WTC11 (cell line): ENCODE results near the gene FGD3.

Experiments
- CREM ChIP-seq: sonication (generic); formaldehyde crosslinking; IDR thresholded peaks from 2 replicates; pipeline ENCODE4 v1.8.1; 2022; ENCODE audit warnings: mild to moderate bottlenecking, missing genetic modification reagents, moderate library complexity
- SMAD3 ChIP-seq: sonication (generic); formaldehyde crosslinking; IDR thresholded peaks from 2 replicates; pipeline ENCODE4 v1.8.0; 2022; ENCODE audit warnings: missing genetic modification reagents, mild to moderate bottlenecking, borderline replicate concordance
- TEAD4 ChIP-seq: sonication (generic); formaldehyde crosslinking; IDR thresholded peaks from 2 replicates; pipeline ENCODE4 v1.8.0; 2022; ENCODE audit warnings: mild to moderate bottlenecking, missing genetic modification reagents
- ZNF263 ChIP-seq: sonication (generic); formaldehyde crosslinking; IDR thresholded peaks from 2 replicates; pipeline ENCODE4 v1.8.1; 2022; ENCODE audit warnings: low read depth, mild to moderate bottlenecking, moderate library complexity, missing genetic modification reagents
- TF ChIP-seq, protein P1 (sequence below): fragments of 200-600 bp; IDR thresholded peaks from 2 replicates; pipeline ENCODE4 v1.8.0; 2022; ENCODE audit warnings: antibody characterized with exemption
- TF ChIP-seq, protein P2 (sequence below): sonication (generic); formaldehyde crosslinking; conservative IDR thresholded peaks from 2 replicates; pipeline ENCODE4 v1.8.1; 2023; ENCODE audit warnings: mild to moderate bottlenecking, low read depth, missing genetic modification reagents, moderate library complexity
- TF ChIP-seq, protein P3 (sequence below): sonication (generic); formaldehyde crosslinking; IDR thresholded peaks from 2 replicates; pipeline ENCODE4 v1.8.1; 2023; ENCODE audit warnings: mild to moderate bottlenecking, missing genetic modification reagents, moderate library complexity
- TF ChIP-seq, protein P4 (sequence below): sonication (generic); formaldehyde crosslinking; IDR thresholded peaks from 2 replicates; pipeline ENCODE4 v1.8.1; 2022; ENCODE audit warnings: low read depth, missing genetic modification reagents, borderline replicate concordance
- TF ChIP-seq, protein P5 (sequence below): sonication (generic); formaldehyde crosslinking; IDR thresholded peaks from 2 replicates; pipeline ENCODE4 v1.8.0; 2022; ENCODE audit warnings: mild to moderate bottlenecking, missing genetic modification reagents
- TF ChIP-seq, protein P6 (sequence below): sonication (generic); formaldehyde crosslinking; IDR thresholded peaks from 2 replicates; pipeline ENCODE4 v1.8.0; 2023; ENCODE audit warnings: missing genetic modification reagents, mild to moderate bottlenecking, borderline replicate concordance
- TF ChIP-seq, protein P7 (sequence below): sonication (generic); formaldehyde crosslinking; IDR thresholded peaks from 2 replicates; pipeline ENCODE4 v1.8.0; 2022; ENCODE audit warnings: mild to moderate bottlenecking, missing genetic modification reagents

DNA sequence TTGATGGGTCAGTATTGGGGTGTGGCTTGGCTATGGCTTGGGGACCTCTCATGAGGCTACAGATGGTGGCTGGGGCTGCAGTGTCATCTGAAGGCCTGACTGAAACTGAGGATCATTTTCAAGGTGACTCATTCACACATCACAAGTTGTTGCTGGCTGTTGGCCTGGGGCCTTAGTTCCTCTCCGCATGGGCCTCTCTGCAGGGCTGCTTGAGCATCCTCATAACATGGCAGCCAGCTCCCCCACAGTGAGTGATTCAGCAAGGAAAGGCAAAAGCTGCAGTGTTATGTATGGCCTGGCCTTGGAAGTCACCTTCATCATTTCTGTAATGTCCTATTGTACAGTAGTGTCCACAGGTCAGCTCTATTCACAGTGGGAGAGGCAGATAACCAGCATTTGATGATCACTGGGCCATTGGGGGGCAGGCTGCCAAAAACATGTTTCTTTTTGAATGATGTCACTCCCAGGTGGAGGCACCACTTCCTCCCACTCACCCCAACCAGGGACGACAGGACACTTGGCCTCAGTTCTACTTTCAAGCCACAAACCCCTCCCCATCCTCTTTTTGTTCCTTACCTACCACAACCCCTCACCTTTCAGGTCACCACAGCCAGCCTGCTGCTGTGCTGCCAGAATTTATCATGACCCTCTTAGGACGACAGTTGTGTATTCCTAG, 14.4 kb downstream of the FGD3 start:
- TF ChIP-seq SMAD3 (no peak), CREM (CRISPR knock-in tag) (no peak), ZNF263 (CRISPR knock-in tag) (no peak), TEAD4 (CRISPR knock-in tag) (no peak)
- TF ChIP-seq, protein P1, sequence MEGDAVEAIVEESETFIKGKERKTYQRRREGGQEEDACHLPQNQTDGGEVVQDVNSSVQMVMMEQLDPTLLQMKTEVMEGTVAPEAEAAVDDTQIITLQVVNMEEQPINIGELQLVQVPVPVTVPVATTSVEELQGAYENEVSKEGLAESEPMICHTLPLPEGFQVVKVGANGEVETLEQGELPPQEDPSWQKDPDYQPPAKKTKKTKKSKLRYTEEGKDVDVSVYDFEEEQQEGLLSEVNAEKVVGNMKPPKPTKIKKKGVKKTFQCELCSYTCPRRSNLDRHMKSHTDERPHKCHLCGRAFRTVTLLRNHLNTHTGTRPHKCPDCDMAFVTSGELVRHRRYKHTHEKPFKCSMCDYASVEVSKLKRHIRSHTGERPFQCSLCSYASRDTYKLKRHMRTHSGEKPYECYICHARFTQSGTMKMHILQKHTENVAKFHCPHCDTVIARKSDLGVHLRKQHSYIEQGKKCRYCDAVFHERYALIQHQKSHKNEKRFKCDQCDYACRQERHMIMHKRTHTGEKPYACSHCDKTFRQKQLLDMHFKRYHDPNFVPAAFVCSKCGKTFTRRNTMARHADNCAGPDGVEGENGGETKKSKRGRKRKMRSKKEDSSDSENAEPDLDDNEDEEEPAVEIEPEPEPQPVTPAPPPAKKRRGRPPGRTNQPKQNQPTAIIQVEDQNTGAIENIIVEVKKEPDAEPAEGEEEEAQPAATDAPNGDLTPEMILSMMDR = no peak
- TF ChIP-seq, protein P2, sequence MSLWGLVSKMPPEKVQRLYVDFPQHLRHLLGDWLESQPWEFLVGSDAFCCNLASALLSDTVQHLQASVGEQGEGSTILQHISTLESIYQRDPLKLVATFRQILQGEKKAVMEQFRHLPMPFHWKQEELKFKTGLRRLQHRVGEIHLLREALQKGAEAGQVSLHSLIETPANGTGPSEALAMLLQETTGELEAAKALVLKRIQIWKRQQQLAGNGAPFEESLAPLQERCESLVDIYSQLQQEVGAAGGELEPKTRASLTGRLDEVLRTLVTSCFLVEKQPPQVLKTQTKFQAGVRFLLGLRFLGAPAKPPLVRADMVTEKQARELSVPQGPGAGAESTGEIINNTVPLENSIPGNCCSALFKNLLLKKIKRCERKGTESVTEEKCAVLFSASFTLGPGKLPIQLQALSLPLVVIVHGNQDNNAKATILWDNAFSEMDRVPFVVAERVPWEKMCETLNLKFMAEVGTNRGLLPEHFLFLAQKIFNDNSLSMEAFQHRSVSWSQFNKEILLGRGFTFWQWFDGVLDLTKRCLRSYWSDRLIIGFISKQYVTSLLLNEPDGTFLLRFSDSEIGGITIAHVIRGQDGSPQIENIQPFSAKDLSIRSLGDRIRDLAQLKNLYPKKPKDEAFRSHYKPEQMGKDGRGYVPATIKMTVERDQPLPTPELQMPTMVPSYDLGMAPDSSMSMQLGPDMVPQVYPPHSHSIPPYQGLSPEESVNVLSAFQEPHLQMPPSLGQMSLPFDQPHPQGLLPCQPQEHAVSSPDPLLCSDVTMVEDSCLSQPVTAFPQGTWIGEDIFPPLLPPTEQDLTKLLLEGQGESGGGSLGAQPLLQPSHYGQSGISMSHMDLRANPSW (CRISPR knock-in tag) = no peak
- TF ChIP-seq, protein P3, sequence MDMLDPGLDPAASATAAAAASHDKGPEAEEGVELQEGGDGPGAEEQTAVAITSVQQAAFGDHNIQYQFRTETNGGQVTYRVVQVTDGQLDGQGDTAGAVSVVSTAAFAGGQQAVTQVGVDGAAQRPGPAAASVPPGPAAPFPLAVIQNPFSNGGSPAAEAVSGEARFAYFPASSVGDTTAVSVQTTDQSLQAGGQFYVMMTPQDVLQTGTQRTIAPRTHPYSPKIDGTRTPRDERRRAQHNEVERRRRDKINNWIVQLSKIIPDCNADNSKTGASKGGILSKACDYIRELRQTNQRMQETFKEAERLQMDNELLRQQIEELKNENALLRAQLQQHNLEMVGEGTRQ (CRISPR knock-in tag) = no peak
- TF ChIP-seq, protein P4, sequence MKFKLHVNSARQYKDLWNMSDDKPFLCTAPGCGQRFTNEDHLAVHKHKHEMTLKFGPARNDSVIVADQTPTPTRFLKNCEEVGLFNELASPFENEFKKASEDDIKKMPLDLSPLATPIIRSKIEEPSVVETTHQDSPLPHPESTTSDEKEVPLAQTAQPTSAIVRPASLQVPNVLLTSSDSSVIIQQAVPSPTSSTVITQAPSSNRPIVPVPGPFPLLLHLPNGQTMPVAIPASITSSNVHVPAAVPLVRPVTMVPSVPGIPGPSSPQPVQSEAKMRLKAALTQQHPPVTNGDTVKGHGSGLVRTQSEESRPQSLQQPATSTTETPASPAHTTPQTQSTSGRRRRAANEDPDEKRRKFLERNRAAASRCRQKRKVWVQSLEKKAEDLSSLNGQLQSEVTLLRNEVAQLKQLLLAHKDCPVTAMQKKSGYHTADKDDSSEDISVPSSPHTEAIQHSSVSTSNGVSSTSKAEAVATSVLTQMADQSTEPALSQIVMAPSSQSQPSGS = no peak
- TF ChIP-seq, protein P5, sequence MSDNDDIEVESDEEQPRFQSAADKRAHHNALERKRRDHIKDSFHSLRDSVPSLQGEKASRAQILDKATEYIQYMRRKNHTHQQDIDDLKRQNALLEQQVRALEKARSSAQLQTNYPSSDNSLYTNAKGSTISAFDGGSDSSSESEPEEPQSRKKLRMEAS (CRISPR knock-in tag) = no peak
- TF ChIP-seq, protein P6, sequence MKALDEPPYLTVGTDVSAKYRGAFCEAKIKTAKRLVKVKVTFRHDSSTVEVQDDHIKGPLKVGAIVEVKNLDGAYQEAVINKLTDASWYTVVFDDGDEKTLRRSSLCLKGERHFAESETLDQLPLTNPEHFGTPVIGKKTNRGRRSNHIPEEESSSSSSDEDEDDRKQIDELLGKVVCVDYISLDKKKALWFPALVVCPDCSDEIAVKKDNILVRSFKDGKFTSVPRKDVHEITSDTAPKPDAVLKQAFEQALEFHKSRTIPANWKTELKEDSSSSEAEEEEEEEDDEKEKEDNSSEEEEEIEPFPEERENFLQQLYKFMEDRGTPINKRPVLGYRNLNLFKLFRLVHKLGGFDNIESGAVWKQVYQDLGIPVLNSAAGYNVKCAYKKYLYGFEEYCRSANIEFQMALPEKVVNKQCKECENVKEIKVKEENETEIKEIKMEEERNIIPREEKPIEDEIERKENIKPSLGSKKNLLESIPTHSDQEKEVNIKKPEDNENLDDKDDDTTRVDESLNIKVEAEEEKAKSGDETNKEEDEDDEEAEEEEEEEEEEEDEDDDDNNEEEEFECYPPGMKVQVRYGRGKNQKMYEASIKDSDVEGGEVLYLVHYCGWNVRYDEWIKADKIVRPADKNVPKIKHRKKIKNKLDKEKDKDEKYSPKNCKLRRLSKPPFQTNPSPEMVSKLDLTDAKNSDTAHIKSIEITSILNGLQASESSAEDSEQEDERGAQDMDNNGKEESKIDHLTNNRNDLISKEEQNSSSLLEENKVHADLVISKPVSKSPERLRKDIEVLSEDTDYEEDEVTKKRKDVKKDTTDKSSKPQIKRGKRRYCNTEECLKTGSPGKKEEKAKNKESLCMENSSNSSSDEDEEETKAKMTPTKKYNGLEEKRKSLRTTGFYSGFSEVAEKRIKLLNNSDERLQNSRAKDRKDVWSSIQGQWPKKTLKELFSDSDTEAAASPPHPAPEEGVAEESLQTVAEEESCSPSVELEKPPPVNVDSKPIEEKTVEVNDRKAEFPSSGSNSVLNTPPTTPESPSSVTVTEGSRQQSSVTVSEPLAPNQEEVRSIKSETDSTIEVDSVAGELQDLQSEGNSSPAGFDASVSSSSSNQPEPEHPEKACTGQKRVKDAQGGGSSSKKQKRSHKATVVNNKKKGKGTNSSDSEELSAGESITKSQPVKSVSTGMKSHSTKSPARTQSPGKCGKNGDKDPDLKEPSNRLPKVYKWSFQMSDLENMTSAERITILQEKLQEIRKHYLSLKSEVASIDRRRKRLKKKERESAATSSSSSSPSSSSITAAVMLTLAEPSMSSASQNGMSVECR = no peak
- TF ChIP-seq, protein P7, sequence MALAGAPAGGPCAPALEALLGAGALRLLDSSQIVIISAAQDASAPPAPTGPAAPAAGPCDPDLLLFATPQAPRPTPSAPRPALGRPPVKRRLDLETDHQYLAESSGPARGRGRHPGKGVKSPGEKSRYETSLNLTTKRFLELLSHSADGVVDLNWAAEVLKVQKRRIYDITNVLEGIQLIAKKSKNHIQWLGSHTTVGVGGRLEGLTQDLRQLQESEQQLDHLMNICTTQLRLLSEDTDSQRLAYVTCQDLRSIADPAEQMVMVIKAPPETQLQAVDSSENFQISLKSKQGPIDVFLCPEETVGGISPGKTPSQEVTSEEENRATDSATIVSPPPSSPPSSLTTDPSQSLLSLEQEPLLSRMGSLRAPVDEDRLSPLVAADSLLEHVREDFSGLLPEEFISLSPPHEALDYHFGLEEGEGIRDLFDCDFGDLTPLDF (CRISPR knock-in tag) = no peak
